HEK293 (cell line): ENCODE results near the gene TMEFF1.

Experiments used
- CTCF ChIP-seq: fragments of 450-650 bp; formaldehyde crosslinking; IDR thresholded peaks from 2 replicates; pipeline ENCODE4 v1.5.1; 2016; ENCODE audit warnings: missing biosample characterization, missing genetic modification characterization
- GLIS2 ChIP-seq: fragments of 450-650 bp; formaldehyde crosslinking; IDR thresholded peaks from 2 replicates; pipeline ENCODE4 v1.5.1; 2016; ENCODE audit warnings: missing biosample characterization, missing genetic modification characterization
- PRDM10 ChIP-seq: fragments of 450-650 bp; formaldehyde crosslinking; IDR thresholded peaks from 2 replicates; pipeline ENCODE4 v1.5.1; 2016; ENCODE audit warnings: missing biosample characterization, missing genetic modification characterization
- ZBTB26 ChIP-seq: fragments of 450-650 bp; formaldehyde crosslinking; optimal IDR thresholded peaks from 2 replicates; pipeline ENCODE3; 2016; ENCODE audit warnings: missing biosample characterization, mild to moderate bottlenecking, missing genetic modification characterization
- ZNF175 ChIP-seq: fragments of 450-650 bp; formaldehyde crosslinking; IDR thresholded peaks from 2 replicates; pipeline ENCODE4 v1.5.1; 2016; ENCODE audit warnings: missing biosample characterization, missing genetic modification characterization
- ZNF274 ChIP-seq, 2 experiments: fragments of 200-500 bp in 1 of 2; fragments of 450-650 bp in 1 of 2; sonication (Bioruptor generic) in 1 of 2; formaldehyde crosslinking in 1 of 2; IDR thresholded peaks; 2 replicates each; pipeline versions ENCODE4 v1.5.1 to v1.6.1; 2014 to 2016; ENCODE audit warnings: borderline replicate concordance in 1 of 2, inconsistent platforms in 1 of 2, low read length in 1 of 2, missing biosample characterization in 1 of 2, missing genetic modification characterization in 1 of 2
- ZNF391 ChIP-seq: fragments of 450-650 bp; formaldehyde crosslinking; IDR thresholded peaks from 2 replicates; pipeline ENCODE4 v1.5.1; 2016; ENCODE audit warnings: low read depth, missing biosample characterization, missing genetic modification characterization, borderline replicate concordance
- ZNF558 ChIP-seq: fragments of 450-650 bp; formaldehyde crosslinking; IDR thresholded peaks from 2 replicates; pipeline ENCODE4 v1.5.1; 2016; ENCODE audit warnings: missing biosample characterization, missing genetic modification characterization
- ZNF776 ChIP-seq: fragments of 450-650 bp; formaldehyde crosslinking; IDR thresholded peaks from 2 replicates; pipeline ENCODE4 v1.5.0; 2017; ENCODE audit warnings: missing biosample characterization, missing genetic modification characterization, borderline replicate concordance
- ZNF785 ChIP-seq: fragments of 450-650 bp; formaldehyde crosslinking; IDR thresholded peaks from 2 replicates; pipeline ENCODE4 v1.5.1; 2016; ENCODE audit warnings: missing biosample characterization, missing genetic modification characterization

- TF ChIP-seq ZBTB26 (tag by site-specific recombination) (no peak), ZNF175 (tag by site-specific recombination) (no peak), ZNF274 (IDR thresholded peaks at IDR 0.05; ENCODE audit: low read length) (no peak), ZNF274 (tag by site-specific recombination; IDR thresholded peaks at IDR 0.05; ENCODE audit: borderline replicate concordance) (no peak), PRDM10 (tag by site-specific recombination) (no peak), ZNF776 (tag by site-specific recombination) (no peak), CTCF (tag by site-specific recombination) (no peak), GLIS2 (tag by site-specific recombination) (no peak), ZNF391 (tag by site-specific recombination) (no peak), ZNF785 (tag by site-specific recombination) (no peak), ZNF558 (tag by site-specific recombination) (no peak)
These were observed 4.9 kb upstream of the TMEFF1 start for GRCh38 chr9:100468041-100468440.
